ENCODE data around the gene EYS.

DNA sequence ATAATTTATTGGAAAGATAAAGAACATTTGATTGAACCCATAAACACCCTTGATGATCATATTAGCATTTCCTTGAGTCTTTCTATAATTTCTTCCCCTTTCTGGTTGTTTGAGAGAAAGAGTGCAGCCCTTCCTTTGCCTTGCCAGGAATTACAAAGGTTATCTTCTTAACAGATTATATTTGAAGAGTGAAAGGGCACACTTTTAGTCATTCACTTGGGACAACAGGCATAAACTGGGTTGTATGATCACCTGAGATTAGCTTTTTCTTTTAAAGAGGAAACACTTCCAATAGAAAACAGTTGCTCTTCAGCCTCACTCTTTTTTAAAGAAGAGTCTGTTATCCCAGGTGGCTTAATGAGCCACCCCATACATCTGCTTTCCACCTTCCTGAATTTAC is 1776.2 kb downstream of the EYS start:
- TF ChIP-seq, protein P1, sequence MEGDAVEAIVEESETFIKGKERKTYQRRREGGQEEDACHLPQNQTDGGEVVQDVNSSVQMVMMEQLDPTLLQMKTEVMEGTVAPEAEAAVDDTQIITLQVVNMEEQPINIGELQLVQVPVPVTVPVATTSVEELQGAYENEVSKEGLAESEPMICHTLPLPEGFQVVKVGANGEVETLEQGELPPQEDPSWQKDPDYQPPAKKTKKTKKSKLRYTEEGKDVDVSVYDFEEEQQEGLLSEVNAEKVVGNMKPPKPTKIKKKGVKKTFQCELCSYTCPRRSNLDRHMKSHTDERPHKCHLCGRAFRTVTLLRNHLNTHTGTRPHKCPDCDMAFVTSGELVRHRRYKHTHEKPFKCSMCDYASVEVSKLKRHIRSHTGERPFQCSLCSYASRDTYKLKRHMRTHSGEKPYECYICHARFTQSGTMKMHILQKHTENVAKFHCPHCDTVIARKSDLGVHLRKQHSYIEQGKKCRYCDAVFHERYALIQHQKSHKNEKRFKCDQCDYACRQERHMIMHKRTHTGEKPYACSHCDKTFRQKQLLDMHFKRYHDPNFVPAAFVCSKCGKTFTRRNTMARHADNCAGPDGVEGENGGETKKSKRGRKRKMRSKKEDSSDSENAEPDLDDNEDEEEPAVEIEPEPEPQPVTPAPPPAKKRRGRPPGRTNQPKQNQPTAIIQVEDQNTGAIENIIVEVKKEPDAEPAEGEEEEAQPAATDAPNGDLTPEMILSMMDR (conservative IDR thresholded peaks at IDR 0.05; ENCODE audit: low read length) = no peak
- TF ChIP-seq EZH2phosphoT487 (IDR thresholded peaks at IDR 0.05; ENCODE audit: borderline replicate concordance) = no peak

Data from Loucy (cell line).